ENCODE data around the gene PLEKHG4.

The PLEKHG4 gene

GRCh38 chr16:67336116-67336515 lies 56.8 kb downstream of the PLEKHG4 start:
- H3K4me3 ChIP-seq (ENCODE audit: low read depth, low read length) = no peak overlapping the region
- DNase-seq (ENCODE audit: low read depth) = peak; percentile 83
- no peak for TF ChIP-seq CTCF (IDR thresholded peaks at IDR 0.05; ENCODE audit: control insufficient read depth, extremely low read depth, insufficient read depth)

- H3K4me3 ChIP-seq (ENCODE audit: low read depth, low read length) = no peak overlapping the region
- DNase-seq (ENCODE audit: low read depth) = no peak
- TF ChIP-seq CTCF (IDR thresholded peaks at IDR 0.05; ENCODE audit: control insufficient read depth, extremely low read depth, insufficient read depth) = no peak
Observed at GRCh38 chr16:67336648-67337047, 57.3 kb downstream of the PLEKHG4 start.
